Hematopoietic multipotent progenitor cell (in vitro differentiated cells): ENCODE measurements around the gene CBFA2T3. TPM values are rescaled to one million over a fixed set of nuclear protein-coding genes. Genes with fewer than 3 reads are reported as not detected.

Experiments used
- DNase-seq, 3 donors: peaks; one replicate each; pipeline ENCODE4 v3.0.0-alpha.2; 2011 to 2015; ENCODE audit warnings: low read depth in 2 of 3, low spot score in 2 of 3
- total RNA-seq: library from RNA; depleted of rRNA; stranded (reverse); fragments of >200 nt; gene quantifications from one replicate; pipeline ENCODE4 v1.2.3, GENCODE V29; 2012

Gene CBFA2T3
- total RNA-seq, 1 donor = 32.0 TPM

- no peak for DNase-seq
Measured at GRCh38 chr16:88913001-88913612, 63.9 kb downstream of the CBFA2T3 start.

GRCh38 chr16:88912556-88912955 is 64.5 kb downstream of the CBFA2T3 start:
- no peak for DNase-seq

GRCh38 chr16:88911946-88912310 is 65.1 kb downstream of the CBFA2T3 start:
- DNase-seq = no peak

GRCh38 chr16:88911136-88911945 is 65.7 kb downstream of the CBFA2T3 start:
- peak in 1 of 3 donors; percentile 31 for DNase-seq

GRCh38 chr16:88910284-88911135 is 66.5 kb downstream of the CBFA2T3 start:
- DNase-seq = no peak

- no peak for DNase-seq
Measured at GRCh38 chr16:88909431-88910210, 67.4 kb downstream of the CBFA2T3 start.

- DNase-seq = no peak
Measured at GRCh38 chr16:88908307-88908706, 68.7 kb downstream of the CBFA2T3 start.

- DNase-seq = no peak
Measured at GRCh38 chr16:88907768-88908167, 69.2 kb downstream of the CBFA2T3 start.

GRCh38 chr16:88906535-88907105 is 70.4 kb downstream of the CBFA2T3 start:
- no peak for DNase-seq

- DNase-seq = no peak
Measured at GRCh38 chr16:88906020-88906419, 71.0 kb downstream of the CBFA2T3 start.

- peak in 2 of 3 donors; percentile 42 to 45 for DNase-seq
Measured at GRCh38 chr16:88905563-88905962, 71.4 kb downstream of the CBFA2T3 start.

- no peak for DNase-seq
Measured at GRCh38 chr16:88904676-88905365, 72.2 kb downstream of the CBFA2T3 start.

GRCh38 chr16:88903267-88903666 is 73.7 kb downstream of the CBFA2T3 start:
- no peak for DNase-seq

GRCh38 chr16:88902744-88903143 is 74.3 kb downstream of the CBFA2T3 start:
- DNase-seq = no peak

GRCh38 chr16:88901718-88902337 is 75.2 kb downstream of the CBFA2T3 start:
- no peak for DNase-seq

- DNase-seq = no peak
Measured at GRCh38 chr16:88900662-88901052, 76.3 kb downstream of the CBFA2T3 start.

GRCh38 chr16:88899901-88900661 is 76.9 kb downstream of the CBFA2T3 start:
- DNase-seq = no peak

- DNase-seq = no peak
Measured at GRCh38 chr16:88897696-88898425, 79.1 kb downstream of the CBFA2T3 start.
